GM19238 (cell line): Measurements from ENCODE around the gene NTN3.

Experiments
- DNase-seq: peaks from one replicate; pipeline ENCODE4 v3.0.0; 2011; ENCODE audit warnings: low spot score; ENCODE audit not compliant: insufficient read length

Gene NTN3

DNA sequence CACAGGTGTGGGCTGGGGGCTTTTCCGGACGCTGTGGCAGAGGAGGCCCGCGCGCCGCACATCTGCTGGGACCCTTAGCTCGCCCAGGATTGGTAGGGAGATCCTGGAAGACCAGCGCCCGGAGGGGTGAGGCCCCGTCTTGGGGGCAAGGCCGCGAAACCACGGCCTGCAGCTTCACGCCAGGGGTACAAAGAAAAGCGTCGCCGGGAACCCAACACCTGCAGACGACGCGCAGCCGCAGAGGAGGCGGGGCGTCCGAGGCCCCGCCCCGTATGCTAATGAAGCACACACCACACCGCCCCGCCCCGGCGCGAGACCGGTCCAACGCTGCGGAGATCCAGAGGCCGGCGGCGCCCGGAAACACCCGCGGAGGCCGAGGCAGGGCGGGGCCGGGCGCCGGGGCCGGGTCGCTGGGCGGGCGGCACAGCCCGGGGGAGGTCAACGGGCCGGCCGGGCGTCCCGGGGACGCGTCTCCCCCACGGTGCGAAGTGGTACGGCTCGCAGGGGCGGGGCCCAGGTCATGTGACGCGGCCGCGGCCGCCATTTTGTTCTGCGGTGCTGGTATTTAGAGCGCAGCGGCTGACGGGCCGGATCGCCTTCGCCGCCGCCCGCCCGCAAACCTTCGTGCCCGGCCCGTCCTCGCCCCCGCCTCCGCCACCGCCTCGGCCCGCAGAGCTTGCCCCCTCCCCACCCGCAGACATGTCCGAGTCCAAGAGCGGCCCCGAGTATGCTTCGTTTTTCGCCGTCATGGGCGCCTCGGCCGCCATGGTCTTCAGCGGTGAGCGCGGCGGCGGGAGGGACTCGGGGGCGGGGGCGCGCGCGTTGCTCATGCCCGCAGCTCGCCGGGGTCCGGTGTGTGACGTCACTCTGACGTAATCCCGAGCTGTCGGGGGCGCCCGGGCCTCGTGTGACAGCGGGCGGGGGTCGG lies 42.6 kb downstream of the NTN3 start, which contains the start of gene ATP6V0C:
ATP6V0C (plus strand) TSS at position 548 of the 928 bp plus-strand sequence; CDS start at position 700, 152 bp downstream.
- peak; percentile 93 for DNase-seq

DNA sequence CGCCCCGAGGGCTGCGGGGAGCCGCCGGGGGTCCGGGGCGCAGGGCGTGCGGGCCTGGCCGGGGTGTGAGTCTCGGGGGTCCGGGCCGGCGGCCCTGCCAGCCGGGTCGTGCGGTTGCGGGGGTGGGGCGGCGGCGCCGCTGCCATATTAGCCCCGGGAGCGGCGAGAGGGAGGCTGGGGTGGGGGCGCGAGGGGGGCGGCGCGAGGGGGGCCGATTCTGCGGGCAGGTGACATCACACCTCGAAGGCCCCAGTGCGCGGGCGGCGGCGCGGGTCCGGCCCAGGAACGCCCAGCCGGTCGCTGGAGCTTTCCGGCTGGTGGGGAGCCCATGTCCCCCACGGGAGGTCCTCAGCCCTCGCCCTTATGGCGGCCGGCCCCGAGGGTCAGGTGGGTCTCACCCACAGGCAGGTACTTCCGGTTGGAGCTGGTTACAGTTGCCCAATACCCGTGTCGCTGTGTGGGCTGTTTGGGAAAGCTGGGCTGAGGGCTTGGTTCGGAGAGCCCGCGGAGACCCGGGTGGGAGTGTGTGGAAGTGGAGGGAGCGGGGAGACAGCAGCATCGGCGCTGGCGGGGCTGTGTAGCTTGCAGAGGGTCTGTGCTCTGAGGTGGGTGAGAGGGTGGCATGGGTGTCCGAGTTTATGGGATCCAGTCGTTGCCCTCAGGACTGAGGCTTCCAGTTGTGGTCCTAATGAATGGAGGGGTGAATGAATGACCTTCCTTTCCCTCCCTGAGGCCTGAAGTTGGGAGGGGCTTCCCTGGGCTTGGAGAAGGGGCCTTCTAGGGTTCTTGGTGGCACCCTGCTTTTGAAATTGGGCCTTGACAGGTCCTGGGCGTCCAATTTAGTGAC lies 43.5 kb downstream of the NTN3 start:
- no peak for DNase-seq

DNA sequence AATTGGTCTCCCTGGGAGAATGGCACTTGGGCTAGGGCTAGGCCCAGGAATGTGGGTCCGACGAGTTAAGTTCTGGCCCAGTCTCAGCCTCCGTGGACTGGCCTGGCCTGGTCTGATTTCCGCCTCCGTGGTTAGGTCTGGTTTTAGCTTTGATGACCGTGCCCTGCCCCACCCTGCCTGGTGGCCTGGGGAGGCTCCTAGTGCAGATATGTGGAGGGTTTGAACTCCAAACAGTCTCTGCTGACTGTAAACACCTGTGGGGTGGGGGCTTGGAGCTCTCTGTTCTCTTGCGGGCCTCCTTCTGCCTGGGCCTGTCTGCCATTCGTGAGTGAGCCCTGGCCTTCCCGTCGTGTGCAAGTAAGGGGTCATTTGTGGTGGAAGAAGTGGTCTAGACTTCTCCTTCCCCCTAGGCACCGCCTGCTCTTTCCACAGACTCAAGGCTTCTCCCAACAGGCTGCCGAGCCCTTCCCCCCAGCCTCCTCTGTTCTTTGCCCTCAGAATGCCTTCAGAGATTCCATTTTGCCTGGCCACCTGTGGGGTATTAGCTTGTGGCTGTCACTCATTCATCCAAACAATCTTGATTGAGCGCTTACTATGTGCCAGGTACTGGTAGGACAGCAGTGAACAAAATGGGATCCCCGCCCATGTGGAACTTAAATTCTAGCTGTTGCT lies 44.2 kb downstream of the NTN3 start:
- no peak for DNase-seq

DNA sequence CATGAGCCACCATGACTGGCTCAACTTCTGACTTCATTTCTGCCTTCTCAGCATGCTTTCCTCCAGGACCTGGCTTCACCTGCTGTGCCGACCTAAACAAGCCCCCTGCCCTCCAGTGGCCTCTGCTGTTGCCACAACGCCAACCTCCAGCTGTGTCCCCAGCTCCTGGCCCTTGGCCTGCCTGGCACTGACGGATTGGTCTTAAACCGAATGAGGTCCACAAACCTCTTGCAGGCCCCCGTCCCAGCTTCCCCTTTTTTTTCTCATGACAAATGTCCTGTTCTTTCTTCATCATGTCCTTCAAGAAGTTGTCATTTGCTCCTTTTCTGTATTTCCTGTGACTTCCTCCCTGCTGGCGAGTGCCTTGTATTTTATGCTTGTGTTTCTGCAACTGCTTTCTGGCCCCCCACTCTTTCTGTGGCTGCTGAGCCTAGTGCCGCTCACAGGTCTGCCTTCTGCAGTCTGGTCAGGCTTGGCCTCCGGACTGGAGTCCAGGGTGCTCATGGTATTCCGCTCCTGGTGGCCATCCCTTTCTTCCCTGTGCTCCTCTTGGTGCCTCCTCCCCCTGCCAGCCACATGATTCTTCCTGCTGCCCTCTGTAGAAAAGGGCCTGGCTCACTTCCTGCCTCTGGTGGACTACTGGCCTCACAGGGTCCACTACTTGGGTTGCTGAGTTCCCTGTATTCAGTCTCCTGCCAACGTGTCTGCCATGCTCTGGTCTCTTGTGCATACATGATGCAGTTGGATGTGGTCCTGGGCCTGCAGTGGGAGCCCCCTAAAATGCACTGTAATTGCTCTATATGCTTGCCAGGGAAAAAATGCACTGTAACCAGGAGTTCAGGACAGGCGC lies 45.5 kb downstream of the NTN3 start:
- DNase-seq, result no peak

DNA sequence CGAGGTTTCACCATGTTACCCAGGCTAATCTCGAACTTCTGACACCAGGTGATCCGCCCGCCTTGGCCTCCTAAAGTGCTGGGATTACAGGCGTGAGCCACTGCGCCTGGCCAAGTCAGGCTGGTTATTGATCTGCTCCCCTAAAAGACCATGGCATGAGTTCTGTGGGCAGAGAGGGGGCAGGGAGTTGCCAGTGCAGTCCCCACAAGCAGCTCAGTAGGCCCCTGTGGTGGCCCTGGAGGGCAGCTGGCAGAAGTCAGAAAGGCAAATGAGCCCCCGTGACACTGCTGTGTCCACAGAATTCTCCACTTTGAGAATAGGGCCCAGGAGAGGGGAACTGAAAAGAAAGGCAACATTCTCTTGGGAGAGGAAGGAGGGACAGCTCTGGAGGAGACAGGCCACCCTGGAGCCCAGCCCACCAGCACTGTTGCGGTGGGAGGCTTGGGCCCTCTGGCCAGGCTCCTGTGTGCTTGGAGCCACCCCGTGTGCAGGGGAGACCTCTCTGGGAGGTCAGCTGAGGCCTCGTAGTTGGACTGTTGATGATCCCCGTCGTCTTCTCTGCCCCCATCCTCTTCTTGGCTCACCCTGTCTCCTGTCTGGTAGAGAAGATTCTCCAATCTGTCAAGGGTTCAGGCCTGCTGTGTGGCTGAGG lies 47.0 kb downstream of the NTN3 start:
- DNase-seq, result no peak

DNA sequence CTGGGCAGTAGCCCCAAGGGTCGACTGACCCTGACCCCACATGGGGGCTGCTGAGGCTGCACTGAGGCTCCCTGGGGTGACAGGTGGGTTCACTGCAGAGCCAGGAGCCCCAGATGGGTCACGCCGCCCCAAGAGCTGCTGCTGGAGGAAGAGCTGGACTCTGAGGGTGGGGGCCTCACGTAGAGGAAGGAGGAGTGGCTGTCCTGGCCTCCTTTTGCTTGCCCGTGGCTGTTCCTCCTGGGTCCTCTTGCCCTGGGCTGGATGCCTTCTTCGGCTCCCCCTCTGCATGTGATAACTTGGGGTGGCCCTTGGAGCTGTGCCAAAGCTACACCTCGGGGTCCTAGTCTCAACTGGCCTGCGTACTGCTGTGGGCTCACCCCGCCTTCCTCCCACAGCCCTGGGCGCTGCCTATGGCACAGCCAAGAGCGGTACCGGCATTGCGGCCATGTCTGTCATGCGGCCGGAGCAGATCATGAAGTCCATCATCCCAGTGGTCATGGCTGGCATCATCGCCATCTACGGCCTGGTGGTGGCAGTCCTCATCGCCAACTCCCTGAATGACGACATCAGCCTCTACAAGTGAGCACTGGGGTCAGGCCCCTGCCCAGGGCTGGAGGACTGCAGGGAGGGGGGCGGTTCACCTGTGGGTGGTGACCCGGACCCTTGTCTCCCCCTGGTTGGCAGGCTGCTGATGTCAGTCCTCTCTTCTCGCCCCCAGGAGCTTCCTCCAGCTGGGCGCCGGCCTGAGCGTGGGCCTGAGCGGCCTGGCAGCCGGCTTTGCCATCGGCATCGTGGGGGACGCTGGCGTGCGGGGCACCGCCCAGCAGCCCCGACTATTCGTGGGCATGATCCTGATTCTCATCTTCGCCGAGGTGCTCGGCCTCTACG lies 48.0 kb downstream of the NTN3 start:
- no peak for DNase-seq

DNA sequence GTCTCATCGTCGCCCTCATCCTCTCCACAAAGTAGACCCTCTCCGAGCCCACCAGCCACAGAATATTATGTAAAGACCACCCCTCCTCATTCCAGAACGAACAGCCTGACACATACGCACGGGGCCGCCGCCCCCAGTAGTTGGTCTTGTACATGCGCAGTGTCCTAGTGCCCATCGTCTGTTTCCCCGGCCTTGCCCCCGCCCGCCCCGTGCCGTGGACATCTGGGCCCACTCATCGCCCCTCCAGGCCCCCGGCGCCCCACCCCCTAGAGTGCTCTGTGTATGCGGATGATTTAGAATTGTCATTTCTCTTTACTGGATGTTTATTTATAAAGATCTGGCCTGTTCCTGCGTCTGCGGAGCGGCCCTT lies 48.6 kb downstream of the NTN3 start:
- DNase-seq, result no peak

DNA sequence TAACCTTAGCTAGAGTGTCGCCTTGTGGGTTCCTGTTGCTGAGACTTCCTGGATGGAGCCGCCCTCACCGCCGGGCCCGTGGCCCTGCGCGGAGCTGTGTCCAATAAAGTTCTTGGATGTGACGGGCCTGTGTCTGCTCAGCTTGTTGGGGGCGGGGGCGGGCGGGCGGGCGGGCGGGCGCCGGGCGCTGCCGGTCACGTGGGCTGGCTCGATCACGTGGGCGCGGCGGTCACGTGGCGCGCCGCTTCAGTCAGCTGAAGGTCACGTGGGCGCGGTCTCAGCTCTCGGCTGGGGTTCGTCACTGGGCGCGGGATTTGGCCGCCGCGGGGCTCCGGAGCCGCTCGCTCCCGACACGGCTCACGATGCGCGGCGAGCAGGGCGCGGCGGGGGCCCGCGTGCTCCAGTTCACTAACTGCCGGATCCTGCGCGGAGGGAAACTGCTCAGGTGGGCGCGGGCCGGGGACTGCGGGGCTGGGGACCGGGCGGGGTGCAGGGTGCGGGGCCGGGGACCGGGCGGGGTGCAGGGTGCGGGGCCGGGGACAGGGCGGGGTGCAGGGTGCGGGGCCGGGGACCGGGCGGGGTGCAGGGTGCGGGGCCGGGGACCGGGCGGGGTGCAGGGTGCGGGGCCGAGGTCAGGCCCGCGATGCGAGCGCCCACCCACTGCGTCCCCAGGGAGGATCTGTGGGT lies 49.1 kb downstream of the NTN3 start, which contains the start of gene AMDHD2:
AMDHD2 (plus strand) TSS at position 275 of the 687 bp plus-strand sequence; CDS start at position 363, 88 bp downstream.
- peak; percentile 99 for DNase-seq

DNA sequence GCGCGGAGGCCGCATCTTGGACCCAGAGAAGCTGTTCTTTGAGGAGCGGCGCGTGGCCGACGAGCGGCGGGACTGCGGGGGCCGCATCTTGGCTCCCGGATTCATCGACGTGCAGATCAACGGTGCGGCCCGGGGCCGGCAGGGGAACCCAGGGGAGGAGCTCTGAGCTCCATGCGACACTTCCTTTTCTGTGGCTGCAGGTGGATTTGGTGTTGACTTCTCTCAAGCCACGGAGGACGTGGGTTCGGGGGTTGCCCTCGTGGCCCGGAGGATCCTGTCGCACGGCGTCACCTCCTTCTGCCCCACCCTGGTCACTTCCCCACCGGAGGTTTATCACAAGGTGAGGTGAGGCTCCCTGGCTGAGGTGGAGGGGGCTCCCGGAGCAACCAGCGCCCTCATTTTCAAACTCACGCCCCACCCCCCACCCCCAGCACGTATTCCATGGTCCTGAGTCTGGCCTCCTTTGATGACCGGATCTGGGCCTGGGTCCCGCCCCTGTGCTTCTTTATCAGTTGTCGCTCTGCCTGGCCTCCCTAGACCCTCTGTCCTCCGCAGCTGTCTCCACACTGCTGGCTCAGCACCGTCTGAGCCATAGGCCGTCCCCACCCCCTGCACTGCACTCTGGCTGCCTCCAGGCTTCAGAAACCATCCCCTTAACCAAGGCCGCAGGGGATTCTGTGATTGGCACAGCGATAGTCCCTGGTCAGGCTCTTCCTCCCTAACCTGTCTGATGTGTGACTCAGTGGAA lies 49.9 kb downstream of the NTN3 start:
- peak; percentile 72 for DNase-seq
